Neural progenitor cell (in vitro differentiated cells): ENCODE results near the gene EPB41L4B. TPM values are rescaled to one million over a fixed set of nuclear protein-coding genes. Genes with fewer than 3 reads are reported as not detected.

Experiments used
- DNase-seq: peaks from one replicate; pipeline ENCODE4 v3.0.0-alpha.2; 2016; ENCODE audit warnings: low spot score
- H2AFZ ChIP-seq: fragments of 200-600 bp; sonication (generic); replicated peaks from 2 replicates; pipeline ENCODE4 v1.6.1; 2016; ENCODE audit warnings: antibody characterized with exemption
- H3F3A ChIP-seq: fragments of 200-600 bp; sonication (generic); 2 replicates; pipeline ENCODE4 v1.6.1; 2016; ENCODE audit warnings: antibody characterized with exemption, low read depth
- H3K27ac ChIP-seq: fragments of 200-600 bp; sonication (generic); 2 replicates; pipeline ENCODE4 v1.5.1; 2016; ENCODE audit warnings: mild to moderate bottlenecking
- H3K27me3 ChIP-seq: fragments of 200-600 bp; sonication (generic); 2 replicates; pipeline ENCODE4 v1.6.1; 2016; ENCODE audit warnings: mild to moderate bottlenecking, moderate library complexity
- H3K36me3 ChIP-seq: fragments of 200-600 bp; sonication (generic); 2 replicates; pipeline ENCODE4 v1.5.1; 2016
- H3K4me1 ChIP-seq: fragments of 200-600 bp; sonication (generic); 2 replicates; pipeline ENCODE4 v1.6.1; 2016; ENCODE audit warnings: mixed run types
- H3K4me2 ChIP-seq: fragments of 200-600 bp; sonication (generic); 2 replicates; pipeline ENCODE4 v1.6.1; 2016
- H3K4me3 ChIP-seq: fragments of 200-600 bp; sonication (generic); 2 replicates; pipeline ENCODE4 v1.5.1; 2016
- H3K79me2 ChIP-seq: fragments of 200-600 bp; sonication (generic); 2 replicates; pipeline ENCODE4 v1.6.1; 2016; ENCODE audit warnings: low read depth
- H3K9ac ChIP-seq: fragments of 200-600 bp; sonication (generic); 2 replicates; pipeline ENCODE4 v1.6.1; 2016
- H3K9me3 ChIP-seq: fragments of 200-600 bp; sonication (generic); 2 replicates; pipeline ENCODE4 v1.5.1; 2016; ENCODE audit warnings: low read depth
- H4K20me1 ChIP-seq: fragments of 200-600 bp; sonication (generic); 2 replicates; pipeline ENCODE4 v1.6.1; 2016; ENCODE audit warnings: low read depth
- H3K27ac Mint-ChIP-seq: 3 replicates; pipeline ENCODE4 v1.8.0; 2021; ENCODE audit warnings: mixed read lengths
- H3K27me3 Mint-ChIP-seq: 2 replicates; pipeline ENCODE4 v1.8.0; 2022; ENCODE audit warnings: low read depth, mild to moderate bottlenecking, inconsistent platforms, moderate library complexity, mixed read lengths; ENCODE audit not compliant: insufficient read depth
- H3K36me3 Mint-ChIP-seq: 3 replicates; pipeline ENCODE4 v1.8.0; 2021; ENCODE audit warnings: mixed read lengths
- H3K4me1 Mint-ChIP-seq: 3 replicates; pipeline ENCODE4 v1.8.0; 2021; ENCODE audit warnings: mixed read lengths
- H3K4me3 Mint-ChIP-seq: 3 replicates; pipeline ENCODE4 v1.8.0; 2021; ENCODE audit warnings: mild to moderate bottlenecking, moderate library complexity, mixed read lengths
- H3K9me3 Mint-ChIP-seq: 3 replicates; pipeline ENCODE4 v1.8.0; 2020; ENCODE audit warnings: mixed read lengths
- EZH2 ChIP-seq: fragments of 200-600 bp; sonication (generic); IDR thresholded peaks from 2 replicates; pipeline ENCODE4 v1.6.1; 2017; ENCODE audit warnings: antibody characterized with exemption, mild to moderate bottlenecking, moderate library complexity
- EZH2phosphoT487 ChIP-seq: fragments of 200-600 bp; sonication (generic); IDR thresholded peaks from 2 replicates; pipeline ENCODE4 v1.6.1; 2017; ENCODE audit warnings: antibody characterized with exemption
- total RNA-seq: library from RNA; depleted of rRNA; stranded (reverse); fragments of >200 nt; gene quantifications from 2 replicates; pipeline ENCODE4 v1.2.3, GENCODE V29; 2015; ENCODE audit warnings: low replicate concordance
- TF ChIP-seq, protein P1 (sequence below): fragments of 200-600 bp; sonication (generic); IDR thresholded peaks from 2 replicates; pipeline ENCODE4 v1.5.1; 2017; ENCODE audit warnings: antibody characterized with exemption, mild to moderate bottlenecking

The EPB41L4B gene
- total RNA-seq, 1 donor from 2014 or later, result 6.2 TPM

DNA sequence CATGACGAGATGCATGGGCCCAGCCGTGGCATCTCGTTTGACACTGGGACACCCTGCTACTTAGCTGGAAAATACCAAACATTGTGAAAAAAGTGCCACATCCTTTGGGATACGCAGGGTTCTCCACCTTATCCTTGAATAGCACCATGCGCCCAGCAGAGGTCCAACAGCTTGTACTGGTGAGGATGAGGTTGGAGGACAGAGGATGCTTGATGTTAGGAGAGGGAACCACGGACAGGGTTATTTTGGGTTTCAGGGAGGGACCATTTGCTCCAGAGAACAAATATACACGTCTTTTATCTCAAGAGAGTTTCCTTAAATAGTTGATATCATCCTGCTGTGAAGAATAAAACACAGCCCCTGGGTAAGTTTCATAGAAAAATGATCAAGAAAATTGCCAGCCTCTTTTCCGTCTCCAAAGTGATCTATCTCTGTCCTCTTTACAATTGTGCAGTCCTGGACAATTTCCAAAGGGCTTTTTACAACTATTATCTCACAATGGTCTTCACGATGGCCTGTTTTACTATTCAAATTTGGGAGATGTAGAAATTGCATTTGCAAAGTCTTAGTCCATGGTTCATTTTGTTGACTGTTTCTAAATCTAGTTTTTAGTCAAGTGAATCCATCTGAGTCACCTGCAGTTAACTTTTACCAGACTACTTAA is 133.9 kb downstream of the EPB41L4B start:
- no peak overlapping the region for H3K4me3 ChIP-seq
- H3F3A ChIP-seq, result no peaks in the 10 kb centered on the region
- no peaks in the 10 kb centered on the region for H3K79me2 ChIP-seq
- no peaks in the 10 kb centered on the region for H3K9me3 ChIP-seq
- Mint-ChIP-seq H3K27ac (no peak overlapping the region), H3K4me1 (peaks cover 7% of the 10 kb centered on the region), H3K27me3 (peaks cover 4% of the 10 kb centered on the region), H3K4me3 (no peak overlapping the region), H3K36me3 (no peaks in the 10 kb centered on the region), H3K9me3 (no peaks in the 10 kb centered on the region)
- H3K4me2 ChIP-seq, result no peak overlapping the region
- no peak overlapping the region for H3K27ac ChIP-seq
- H3K36me3 ChIP-seq, result no peaks in the 10 kb centered on the region
- H3K27me3 ChIP-seq, result no peaks in the 10 kb centered on the region
- H3K9ac ChIP-seq, result no peak overlapping the region
- DNase-seq, result no peak
- H4K20me1 ChIP-seq, result no peaks in the 10 kb centered on the region
- H3K4me1 ChIP-seq, result no peaks in the 10 kb centered on the region
- no peak for TF ChIP-seq EZH2
- no peak for TF ChIP-seq EZH2phosphoT487
- TF ChIP-seq, protein P1, sequence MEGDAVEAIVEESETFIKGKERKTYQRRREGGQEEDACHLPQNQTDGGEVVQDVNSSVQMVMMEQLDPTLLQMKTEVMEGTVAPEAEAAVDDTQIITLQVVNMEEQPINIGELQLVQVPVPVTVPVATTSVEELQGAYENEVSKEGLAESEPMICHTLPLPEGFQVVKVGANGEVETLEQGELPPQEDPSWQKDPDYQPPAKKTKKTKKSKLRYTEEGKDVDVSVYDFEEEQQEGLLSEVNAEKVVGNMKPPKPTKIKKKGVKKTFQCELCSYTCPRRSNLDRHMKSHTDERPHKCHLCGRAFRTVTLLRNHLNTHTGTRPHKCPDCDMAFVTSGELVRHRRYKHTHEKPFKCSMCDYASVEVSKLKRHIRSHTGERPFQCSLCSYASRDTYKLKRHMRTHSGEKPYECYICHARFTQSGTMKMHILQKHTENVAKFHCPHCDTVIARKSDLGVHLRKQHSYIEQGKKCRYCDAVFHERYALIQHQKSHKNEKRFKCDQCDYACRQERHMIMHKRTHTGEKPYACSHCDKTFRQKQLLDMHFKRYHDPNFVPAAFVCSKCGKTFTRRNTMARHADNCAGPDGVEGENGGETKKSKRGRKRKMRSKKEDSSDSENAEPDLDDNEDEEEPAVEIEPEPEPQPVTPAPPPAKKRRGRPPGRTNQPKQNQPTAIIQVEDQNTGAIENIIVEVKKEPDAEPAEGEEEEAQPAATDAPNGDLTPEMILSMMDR, result no peak
- H2AFZ ChIP-seq, result no peak overlapping the region

DNA sequence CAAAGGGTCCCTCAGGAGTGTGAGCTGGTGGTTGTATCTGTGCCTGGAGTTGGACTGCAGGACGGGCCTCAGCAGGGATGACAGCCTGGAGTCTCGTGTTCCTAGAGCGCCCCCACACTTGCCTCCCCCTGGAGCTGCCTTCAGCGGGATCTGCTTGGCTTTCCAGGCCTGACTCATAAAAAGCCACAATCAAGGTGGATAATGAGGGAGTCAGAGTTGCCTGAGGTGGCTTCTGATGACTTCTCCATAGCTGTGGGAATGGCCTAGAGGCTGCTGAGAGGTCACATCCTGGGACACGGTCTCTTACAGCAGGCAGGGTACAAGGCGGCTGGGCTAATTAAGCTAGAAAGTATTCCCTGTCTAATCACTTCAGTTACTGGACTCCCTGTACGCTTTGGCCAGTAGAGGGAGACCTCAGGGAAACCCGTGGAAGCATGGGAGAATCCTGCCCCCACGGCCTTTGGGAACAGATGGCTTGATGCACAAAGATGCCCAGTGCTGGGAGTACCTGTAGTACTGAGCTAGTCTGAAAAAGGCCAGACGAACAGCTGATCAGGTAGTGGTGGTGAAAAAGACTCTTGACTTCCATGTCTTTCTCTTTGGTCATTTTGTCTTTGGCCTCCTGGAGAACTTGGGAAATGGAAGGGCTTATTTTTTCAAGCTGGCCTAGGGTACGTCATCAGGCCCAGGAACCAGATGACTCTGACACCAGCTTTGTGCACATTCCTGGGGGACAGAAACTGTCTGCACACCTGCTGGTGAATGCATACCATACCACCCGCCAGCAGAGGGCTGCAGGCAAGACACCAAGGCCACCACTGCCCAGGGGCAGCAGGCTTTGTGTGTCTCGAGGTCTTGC is 137.7 kb downstream of the EPB41L4B start:
- Histone ChIP-seq H3K4me2 (no peak overlapping the region), H3K27ac (no peak overlapping the region), H4K20me1 (no peaks in the 10 kb centered on the region), H3K27me3 (no peaks in the 10 kb centered on the region), H3K4me3 (no peak overlapping the region), H3K79me2 (no peaks in the 10 kb centered on the region), H3K36me3 (no peaks in the 10 kb centered on the region), H3F3A (no peaks in the 10 kb centered on the region), H3K9ac (no peak overlapping the region), H2AFZ (no peak overlapping the region), H3K4me1 (no peaks in the 10 kb centered on the region), H3K9me3 (no peaks in the 10 kb centered on the region)
- TF ChIP-seq, protein P1, result peak; percentile 42
- TF ChIP-seq EZH2phosphoT487, result no peak
- H3K4me1 Mint-ChIP-seq, result peaks cover 9% of the 10 kb centered on the region
- peaks cover 8% of the 10 kb centered on the region for H3K27me3 Mint-ChIP-seq
- no peak overlapping the region for H3K4me3 Mint-ChIP-seq
- no peaks in the 10 kb centered on the region for H3K9me3 Mint-ChIP-seq
- peak overlapping the region; percentile 34 for H3K27ac Mint-ChIP-seq
- peak; percentile 58 for DNase-seq
- H3K36me3 Mint-ChIP-seq, result no peaks in the 10 kb centered on the region

DNA sequence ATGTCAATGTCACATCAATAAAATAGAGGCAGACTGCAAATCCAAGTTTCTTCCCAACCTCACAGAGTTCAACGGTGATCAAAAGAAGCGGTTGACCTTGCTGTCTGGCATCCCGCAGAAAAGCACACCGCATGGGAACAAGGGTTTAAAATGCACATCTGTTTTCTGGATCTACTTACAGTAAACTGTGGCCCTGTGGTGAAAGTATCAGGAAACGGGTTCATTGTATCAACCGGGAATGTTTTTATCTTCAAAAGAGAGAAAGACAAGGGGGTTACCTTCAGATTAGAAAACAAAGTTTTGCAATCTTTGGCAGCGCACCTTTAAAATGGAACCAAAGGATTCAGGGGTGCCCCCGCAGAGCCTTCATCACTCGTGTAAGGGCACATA is 138.3 kb downstream of the EPB41L4B start:
- H3K27me3 ChIP-seq, result no peaks in the 10 kb centered on the region
- no peak overlapping the region for H3K27ac ChIP-seq
- no peaks in the 10 kb centered on the region for H3K9me3 Mint-ChIP-seq
- H3K27me3 Mint-ChIP-seq, result peaks cover 8% of the 10 kb centered on the region
- no peaks in the 10 kb centered on the region for H3K9me3 ChIP-seq
- no peaks in the 10 kb centered on the region for H3F3A ChIP-seq
- TF ChIP-seq, protein P1, result no peak
- TF ChIP-seq EZH2 (no peak), EZH2phosphoT487 (no peak)
- H3K27ac Mint-ChIP-seq, result no peak overlapping the region
- no peaks in the 10 kb centered on the region for H3K36me3 ChIP-seq
- H3K9ac ChIP-seq, result no peak overlapping the region
- peaks cover 9% of the 10 kb centered on the region for H3K4me1 Mint-ChIP-seq
- no peak overlapping the region for H2AFZ ChIP-seq
- H3K79me2 ChIP-seq, result no peaks in the 10 kb centered on the region
- H4K20me1 ChIP-seq, result no peaks in the 10 kb centered on the region
- DNase-seq, result no peak
- no peak overlapping the region for H3K4me3 ChIP-seq
- no peaks in the 10 kb centered on the region for H3K36me3 Mint-ChIP-seq
- no peak overlapping the region for H3K4me3 Mint-ChIP-seq
- H3K4me2 ChIP-seq, result no peak overlapping the region
- no peaks in the 10 kb centered on the region for H3K4me1 ChIP-seq
